IMR-90 (cell line): ENCODE measurements around the gene MRPL10. TPM values are rescaled to one million over a fixed set of nuclear protein-coding genes. Genes with fewer than 3 reads are reported as not detected.
A peak's percentile ranks its signal among the peaks of the same experiment; 100 is the strongest.

Experiments
- ATAC-seq: fragments of 200-7000 bp; cut with Tn5 transposase; 2 replicates; pipeline ENCODE4 v1.9.1; 2020; ENCODE audit warnings: low read depth, mild to moderate bottlenecking, moderate library complexity
- BruUV-seq: library from RNA; stranded (reverse); fragments of 400-500 nt; replicated peaks from 2 replicates; lab custom pipeline; 2021; lab: Mats Ljungman, UMichigan
- CTCF ChIA-PET: fragments of 300-600 bp; formaldehyde crosslinking; extraction: SDS; loops from one replicate; lab custom pipeline; 2021; ENCODE audit warnings: antibody characterized with exemption; lab: Yijun Ruan, JAX
- POLR2A ChIA-PET: fragments of 300-600 bp; sonication (Branson Sonifier 250); formaldehyde crosslinking; loops from one replicate; lab custom pipeline; 2022; ENCODE audit warnings: antibody characterized with exemption; ENCODE audit not compliant: unreplicated experiment; lab: Charles Lee
- DNase-seq: peaks from one replicate; pipeline ENCODE4 v3.0.0; 2013
- H2AFZ ChIP-seq: replicated peaks from 2 replicates; pipeline ENCODE3; 2013; ENCODE audit warnings: low read length, mild to moderate bottlenecking; ENCODE audit not compliant: poor library complexity
- H2AK5ac ChIP-seq: 2 replicates; pipeline ENCODE4 v1.6.1; 2013; ENCODE audit warnings: low read depth, low read length, inconsistent platforms
- H2AK9ac ChIP-seq: replicated peaks from 2 replicates; pipeline ENCODE3; 2013; ENCODE audit warnings: mild to moderate bottlenecking, low read depth, low read length, moderate library complexity; ENCODE audit not compliant: poor library complexity
- H2BK120ac ChIP-seq: 2 replicates; pipeline ENCODE4 v1.6.1; 2013; ENCODE audit warnings: low read depth, low read length, inconsistent platforms
- H2BK15ac ChIP-seq: 3 replicates; pipeline ENCODE4 v1.6.1; 2013; ENCODE audit warnings: low read depth, low read length, inconsistent platforms
- H2BK20ac ChIP-seq: 2 replicates; pipeline ENCODE4 v1.6.1; 2013; ENCODE audit warnings: low read depth, mild to moderate bottlenecking, inconsistent platforms, low read length, moderate library complexity
- H2BK5ac ChIP-seq: 2 replicates; pipeline ENCODE4 v1.6.1; 2013; ENCODE audit warnings: mild to moderate bottlenecking, low read depth, low read length, inconsistent platforms; ENCODE audit not compliant: poor library complexity, severe bottlenecking
- H3K14ac ChIP-seq: replicated peaks from 2 replicates; pipeline ENCODE4 v1.6.1; 2013; ENCODE audit warnings: low read depth, low read length, inconsistent platforms
- H3K18ac ChIP-seq: 2 replicates; pipeline ENCODE4 v1.6.1; 2013; ENCODE audit warnings: low read depth, low read length, control low read depth
- H3K23ac ChIP-seq: 2 replicates; pipeline ENCODE4 v1.6.1; 2013; ENCODE audit warnings: low read depth, low read length, inconsistent platforms
- H3K27ac ChIP-seq: 2 replicates; pipeline ENCODE4 v1.5.1; 2013; ENCODE audit warnings: mild to moderate bottlenecking, control low read depth, low read length; ENCODE audit not compliant: insufficient read depth
- H3K27me3 ChIP-seq: 2 replicates; pipeline ENCODE4 v1.6.1; 2013; ENCODE audit warnings: low read length; ENCODE audit not compliant: control insufficient read depth, insufficient read depth
- H3K36me3 ChIP-seq: 2 replicates; pipeline ENCODE4 v1.6.1; 2013; ENCODE audit warnings: low read length, mixed read lengths; ENCODE audit not compliant: control insufficient read depth, insufficient read depth
- H3K4ac ChIP-seq: 2 replicates; pipeline ENCODE4 v1.6.1; 2013; ENCODE audit warnings: low read depth, low read length, inconsistent platforms
- H3K4me1 ChIP-seq: 2 replicates; pipeline ENCODE4 v1.6.1; 2013; ENCODE audit warnings: low read length, mixed read lengths; ENCODE audit not compliant: control insufficient read depth, insufficient read depth
- H3K4me2 ChIP-seq: 2 replicates; pipeline ENCODE4 v1.6.1; 2013; ENCODE audit warnings: low read depth, mild to moderate bottlenecking, control low read depth, low read length, moderate library complexity
- H3K4me3 ChIP-seq: 2 replicates; pipeline ENCODE4 v1.5.1; 2013; ENCODE audit warnings: low read depth, mild to moderate bottlenecking, control low read depth, low read length, moderate library complexity; ENCODE audit not compliant: insufficient read depth
- H3K56ac ChIP-seq: 2 replicates; pipeline ENCODE4 v1.6.1; 2013; ENCODE audit warnings: low read length, inconsistent platforms; ENCODE audit not compliant: insufficient read depth; ENCODE audit errors: extremely low read depth
- H3K79me1 ChIP-seq, 2 experiments: 2 replicates each; pipeline ENCODE4 v1.6.1; 2013; ENCODE audit warnings: low read length in 2 of 2, inconsistent platforms in 1 of 2, low read depth in 1 of 2
- H3K9ac ChIP-seq: 2 replicates; pipeline ENCODE4 v1.6.1; 2013; ENCODE audit warnings: low read depth, low read length, control low read depth
- H3K9me1 ChIP-seq: 2 replicates; pipeline ENCODE4 v1.6.1; 2013; ENCODE audit warnings: low read length, inconsistent platforms; ENCODE audit not compliant: insufficient read depth
- H3K9me3 ChIP-seq: 2 replicates; pipeline ENCODE4 v1.6.1; 2013; ENCODE audit warnings: low read length; ENCODE audit not compliant: control insufficient read depth, insufficient read depth
- H4K20me1 ChIP-seq: 2 replicates; pipeline ENCODE4 v1.6.1; 2013; ENCODE audit warnings: low read length, inconsistent platforms; ENCODE audit not compliant: insufficient read depth
- H4K5ac ChIP-seq: 2 replicates; pipeline ENCODE4 v1.6.1; 2013; ENCODE audit warnings: mild to moderate bottlenecking, low read depth, low read length, control low read depth
- H4K8ac ChIP-seq, 2 experiments: 2 replicates each; pipeline ENCODE4 v1.6.1; 2013; ENCODE audit warnings: low read depth in 2 of 2, low read length in 2 of 2, control low read depth in 1 of 2, inconsistent platforms in 1 of 2
- H4K91ac ChIP-seq: 2 replicates; pipeline ENCODE4 v1.6.1; 2013; ENCODE audit warnings: low read depth, low read length, inconsistent platforms; ENCODE audit not compliant: insufficient read depth
- BHLHE40 ChIP-seq: fragments of 150-350 bp; IDR thresholded peaks from 2 replicates; pipeline ENCODE4 v1.6.1; 2016; ENCODE audit warnings: mild to moderate bottlenecking, low read depth, low read length
- CEBPB ChIP-seq: IDR thresholded peaks from 2 replicates; pipeline ENCODE4 v1.6.1; 2012; ENCODE audit warnings: low read depth, low read length, improper control_type of control experiment
- FOS ChIP-seq: fragments of 150-350 bp; IDR thresholded peaks from 2 replicates; pipeline ENCODE4 v1.6.1; 2016; ENCODE audit warnings: low read depth, low read length
- MAZ ChIP-seq: IDR thresholded peaks from 2 replicates; pipeline ENCODE4 v1.6.1; 2012; ENCODE audit warnings: low read depth, mild to moderate bottlenecking, low read length, improper control_type of control experiment, moderate library complexity, borderline replicate concordance
- MXI1 ChIP-seq: IDR thresholded peaks from 2 replicates; pipeline ENCODE4 v1.6.1; 2012; ENCODE audit warnings: low read depth, mild to moderate bottlenecking, low read length, moderate library complexity, borderline replicate concordance
- RFX5 ChIP-seq: IDR thresholded peaks from 2 replicates; pipeline ENCODE4 v1.8.0; 2012; ENCODE audit warnings: low read depth, mild to moderate bottlenecking, low read length, moderate library complexity
- SMC3 ChIP-seq: fragments of 150-350 bp; IDR thresholded peaks from 2 replicates; pipeline ENCODE4 v1.6.1; 2016; ENCODE audit warnings: low read depth, mild to moderate bottlenecking, antibody characterized with exemption, low read length, moderate library complexity
- WGBS, 2 experiments: methylation state at CpG; one replicate each; pipeline versions ENCODE4 v1.1.5 to v1.1.7; 2013; ENCODE audit warnings: missing lambda C conversion rate in 2 of 2; ENCODE audit not compliant: insufficient read length in 1 of 2; ENCODE audit errors: extremely low coverage in 2 of 2; 5-methylcytosine and 5-hydroxymethylcytosine counted together
- dilution Hi-C: fragments of 300-500 bp; cut with HindIII; formaldehyde crosslinking; loops from one replicate; pipeline ENCODE4 v1.14.3; 2018; ENCODE audit warnings: low sequenced_read_pairs; ENCODE audit not compliant: unreplicated experiment
- in situ Hi-C: fragments of 300-500 bp; cut with MboI; formaldehyde crosslinking; loops from 3 replicates; pipeline ENCODE4 v1.14.3; 2019; ENCODE audit warnings: low sequenced_read_pairs, inconsistent platforms, mixed read lengths
- intact Hi-C: fragments of 100-400 bp; cut with micrococcal nuclease; formaldehyde crosslinking; loops from 2 replicates; pipeline ENCODE4 v1.10.0; 2022
- polyA plus RNA-seq, 3 experiments: library from polyadenylated mRNA; depleted of rRNA; stranded (reverse); fragments of >200 nt; gene quantifications; 2 replicates each; pipeline ENCODE4 v1.2.3, GENCODE V29; 2012; ENCODE audit warnings: low replicate concordance in 1 of 3
- total RNA-seq: library from RNA; depleted of rRNA; stranded (reverse); fragments of >200 nt; gene quantifications from 2 replicates; pipeline ENCODE4 v1.2.3, GENCODE V29; 2012
- TF ChIP-seq, protein P1 (sequence below): conservative IDR thresholded peaks from 2 replicates; pipeline ENCODE4 v1.5.1; 2012; ENCODE audit warnings: mild to moderate bottlenecking, low read depth, low read length, improper control_type of control experiment
- TF ChIP-seq, protein P2 (sequence below): fragments of 150-350 bp; IDR thresholded peaks from 2 replicates; pipeline ENCODE4 v1.6.1; 2017; ENCODE audit warnings: mild to moderate bottlenecking, antibody characterized with exemption, low read length, low read depth

The MRPL10 gene
- total and polyA plus RNA-seq, 2 of the 4 experiments (the other 2 are of a cell fraction), result 32.3 to 61.8 TPM

DNA sequence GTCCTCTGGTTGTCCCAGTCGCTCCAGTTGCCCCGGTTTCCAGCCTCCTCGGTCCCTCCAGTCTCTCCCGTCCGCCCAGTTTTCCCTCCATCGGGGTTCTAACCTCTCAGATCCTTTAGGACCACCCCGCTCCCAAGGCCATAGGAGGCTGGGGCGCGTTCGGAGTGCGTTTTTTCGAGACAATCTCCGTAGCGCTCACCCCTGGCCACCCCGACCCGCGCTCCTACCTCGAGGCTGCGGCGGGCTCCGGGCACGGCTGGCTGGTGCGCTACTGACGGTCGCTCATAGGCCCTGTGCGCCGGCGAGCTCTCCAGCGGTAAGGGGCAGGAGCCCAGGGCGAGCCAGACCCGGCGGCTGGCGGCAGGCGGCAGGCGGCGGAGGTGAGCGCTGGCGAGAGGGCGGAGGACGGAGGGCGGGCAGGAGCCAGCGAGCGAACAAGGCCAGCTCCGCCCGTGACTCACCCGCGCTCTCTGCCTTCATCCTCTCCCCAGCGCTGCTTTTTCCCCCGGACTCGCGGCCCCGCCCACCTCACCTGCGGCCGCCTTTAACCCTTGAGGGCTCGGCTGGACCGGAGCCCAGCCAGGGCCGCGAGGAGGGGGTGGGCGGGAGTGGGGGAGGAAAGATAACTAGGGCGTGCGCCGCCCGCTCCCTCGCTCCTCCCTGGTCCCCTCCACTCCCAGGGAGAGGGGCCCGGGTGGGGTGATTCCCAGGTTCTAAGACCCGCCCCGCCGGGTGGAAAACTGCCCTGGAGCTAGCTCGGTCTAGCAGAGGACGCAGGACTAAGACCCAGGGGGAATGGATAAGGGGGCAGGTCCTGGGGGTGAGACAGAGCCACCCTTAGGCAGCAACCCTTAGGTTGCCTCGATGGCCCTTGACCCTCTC, 19.6 kb upstream of the MRPL10 start, which contains the start of gene SP6 (continued):
- TF ChIP-seq, protein P1, sequence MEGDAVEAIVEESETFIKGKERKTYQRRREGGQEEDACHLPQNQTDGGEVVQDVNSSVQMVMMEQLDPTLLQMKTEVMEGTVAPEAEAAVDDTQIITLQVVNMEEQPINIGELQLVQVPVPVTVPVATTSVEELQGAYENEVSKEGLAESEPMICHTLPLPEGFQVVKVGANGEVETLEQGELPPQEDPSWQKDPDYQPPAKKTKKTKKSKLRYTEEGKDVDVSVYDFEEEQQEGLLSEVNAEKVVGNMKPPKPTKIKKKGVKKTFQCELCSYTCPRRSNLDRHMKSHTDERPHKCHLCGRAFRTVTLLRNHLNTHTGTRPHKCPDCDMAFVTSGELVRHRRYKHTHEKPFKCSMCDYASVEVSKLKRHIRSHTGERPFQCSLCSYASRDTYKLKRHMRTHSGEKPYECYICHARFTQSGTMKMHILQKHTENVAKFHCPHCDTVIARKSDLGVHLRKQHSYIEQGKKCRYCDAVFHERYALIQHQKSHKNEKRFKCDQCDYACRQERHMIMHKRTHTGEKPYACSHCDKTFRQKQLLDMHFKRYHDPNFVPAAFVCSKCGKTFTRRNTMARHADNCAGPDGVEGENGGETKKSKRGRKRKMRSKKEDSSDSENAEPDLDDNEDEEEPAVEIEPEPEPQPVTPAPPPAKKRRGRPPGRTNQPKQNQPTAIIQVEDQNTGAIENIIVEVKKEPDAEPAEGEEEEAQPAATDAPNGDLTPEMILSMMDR, result peak; percentile 29; the same call in 1 of the 2 replicates

DNA sequence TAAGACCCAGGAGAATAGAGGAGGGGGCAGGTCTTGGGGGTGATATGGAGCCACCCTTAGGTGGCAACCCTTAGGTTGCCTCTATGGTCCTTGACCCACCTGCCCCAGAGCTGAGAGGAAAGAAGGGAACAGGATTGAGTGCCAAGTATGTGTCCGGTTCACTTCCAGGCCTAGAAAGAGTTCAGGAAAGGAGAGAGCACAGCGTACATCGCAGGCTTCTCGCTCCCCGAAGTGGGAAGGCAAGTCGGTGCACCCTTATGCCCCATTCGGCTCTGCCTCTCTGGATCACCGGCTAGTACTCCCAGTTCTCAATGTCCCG, 19.0 kb upstream of the MRPL10 start:
- dilution Hi-C loops, result no loop called here
- peak overlapping the region; percentile 88 for H2AFZ ChIP-seq
- ChIA-PET POLR2A (no interaction called here), CTCF (no interaction called here)
- H3K9me1 ChIP-seq, result no peaks in the 10 kb centered on the region
- no peaks in the 10 kb centered on the region for H3K79me1 ChIP-seq
- H3K56ac ChIP-seq, result no peak overlapping the region
- no peak overlapping the region for H3K4ac ChIP-seq
- no peak overlapping the region for H3K18ac ChIP-seq
- in situ Hi-C loops, result no loop called here
- H2AK5ac ChIP-seq, result no peak overlapping the region
- BruUV-seq, result no TSS peak
- H3K4me1 ChIP-seq, result no peaks in the 10 kb centered on the region
- ATAC-seq (no peak), DNase-seq (no peak)
- H3K27me3 ChIP-seq, result peaks cover 91% of the 10 kb centered on the region
- H3K27ac ChIP-seq, result no peak overlapping the region
- H3K36me3 ChIP-seq, result no peaks in the 10 kb centered on the region
- no peak overlapping the region for H2BK5ac ChIP-seq
- no peak overlapping the region for H2BK120ac ChIP-seq
- intact Hi-C loops, result no loop called here
- H2BK15ac ChIP-seq, result no peak overlapping the region
- H4K20me1 ChIP-seq, result no peaks in the 10 kb centered on the region
- H3K23ac ChIP-seq, result no peak overlapping the region
- no peak overlapping the region for H3K14ac ChIP-seq
- TF ChIP-seq, protein P2, sequence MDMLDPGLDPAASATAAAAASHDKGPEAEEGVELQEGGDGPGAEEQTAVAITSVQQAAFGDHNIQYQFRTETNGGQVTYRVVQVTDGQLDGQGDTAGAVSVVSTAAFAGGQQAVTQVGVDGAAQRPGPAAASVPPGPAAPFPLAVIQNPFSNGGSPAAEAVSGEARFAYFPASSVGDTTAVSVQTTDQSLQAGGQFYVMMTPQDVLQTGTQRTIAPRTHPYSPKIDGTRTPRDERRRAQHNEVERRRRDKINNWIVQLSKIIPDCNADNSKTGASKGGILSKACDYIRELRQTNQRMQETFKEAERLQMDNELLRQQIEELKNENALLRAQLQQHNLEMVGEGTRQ, result no peak
- TF ChIP-seq MAZ (no peak), FOS (no peak), BHLHE40 (no peak), CEBPB (no peak), RFX5 (no peak), MXI1 (no peak), SMC3 (no peak)
- TF ChIP-seq, protein P1, result no peak
- no peak overlapping the region for H3K4me2 ChIP-seq
- H4K91ac ChIP-seq, result no peak overlapping the region
- no peak overlapping the region for H3K4me3 ChIP-seq
- no peak overlapping the region for H3K9ac ChIP-seq
- WGBS, 2 experiments, result 66% methylated on average over 9 of the region's 9 CpGs; no CpG with 5 or more reads in 1 of the 2 experiments
- H3K9me3 ChIP-seq, result no peaks in the 10 kb centered on the region
- no peak overlapping the region for H4K8ac ChIP-seq
- H4K5ac ChIP-seq, result no peak overlapping the region
- H2BK20ac ChIP-seq, result no peak overlapping the region
- H2AK9ac ChIP-seq, result peak overlapping the region; percentile 58
